Hepatocyte (in vitro differentiated cells): ENCODE results near the gene MYL4. TPM values are rescaled to one million over a fixed set of nuclear protein-coding genes. Genes with fewer than 3 reads are reported as not detected.

ENCODE experiments used
- DNase-seq: peaks from one replicate; pipeline ENCODE4 v3.0.0-alpha.2; 2016; ENCODE audit warnings: low spot score
- H2AFZ ChIP-seq: fragments of 200-600 bp; sonication (generic); 2 replicates; pipeline ENCODE4 v1.6.0; 2016; ENCODE audit warnings: antibody characterized with exemption, mild to moderate bottlenecking
- H3K27ac ChIP-seq: fragments of 200-600 bp; sonication (generic); 2 replicates; pipeline ENCODE4 v1.5.1; 2016; ENCODE audit warnings: mild to moderate bottlenecking
- H3K27me3 ChIP-seq: fragments of 200-600 bp; sonication (generic); 2 replicates; pipeline ENCODE4 v1.6.1; 2016
- H3K36me3 ChIP-seq: fragments of 200-600 bp; sonication (generic); replicated peaks from 2 replicates; pipeline ENCODE4 v1.5.1; 2016; ENCODE audit warnings: low read depth; ENCODE audit not compliant: insufficient read depth
- H3K4me1 ChIP-seq: fragments of 200-600 bp; sonication (generic); 2 replicates; pipeline ENCODE4 v1.5.1; 2016; ENCODE audit warnings: mild to moderate bottlenecking, moderate library complexity; ENCODE audit not compliant: insufficient read depth
- H3K4me2 ChIP-seq: fragments of 200-600 bp; sonication (generic); 2 replicates; pipeline ENCODE4 v1.6.0; 2016
- H3K4me3 ChIP-seq: fragments of 200-600 bp; sonication (generic); 2 replicates; pipeline ENCODE4 v1.5.1; 2016; ENCODE audit warnings: mild to moderate bottlenecking
- H3K79me2 ChIP-seq: fragments of 200-600 bp; sonication (generic); 2 replicates; pipeline ENCODE4 v1.6.0; 2017; ENCODE audit warnings: mild to moderate bottlenecking
- H3K9me2 ChIP-seq: fragments of 200-600 bp; sonication (generic); replicated peaks from 2 replicates; pipeline ENCODE4 v1.6.0; 2017; ENCODE audit warnings: mild to moderate bottlenecking; ENCODE audit not compliant: insufficient read depth
- H3K9me3 ChIP-seq: fragments of 200-600 bp; sonication (generic); 2 replicates; pipeline ENCODE4 v1.5.1; 2016; ENCODE audit warnings: low read depth, mild to moderate bottlenecking
- H4K20me1 ChIP-seq: fragments of 200-600 bp; sonication (generic); 2 replicates; pipeline ENCODE4 v1.6.0; 2016; ENCODE audit warnings: mild to moderate bottlenecking; ENCODE audit not compliant: insufficient read depth, poor library complexity, severe bottlenecking
- CTCF ChIP-seq: fragments of 200-600 bp; sonication (generic); IDR thresholded peaks from 2 replicates; pipeline ENCODE4 v1.5.1; 2016; ENCODE audit warnings: antibody characterized with exemption, mild to moderate bottlenecking; ENCODE audit not compliant: poor library complexity
- EZH2 ChIP-seq: fragments of 200-600 bp; sonication (generic); IDR thresholded peaks from 2 replicates; pipeline ENCODE4 v1.6.1; 2016; ENCODE audit warnings: antibody characterized with exemption, mild to moderate bottlenecking, borderline replicate concordance
- EZH2phosphoT487 ChIP-seq: fragments of 200-600 bp; sonication (generic); IDR thresholded peaks from one replicate; pipeline ENCODE4 v1.6.1; 2018; ENCODE audit warnings: antibody characterized with exemption, mild to moderate bottlenecking, low read depth, moderate library complexity; ENCODE audit not compliant: unreplicated experiment, severe bottlenecking
- WGBS: methylation state at CpG from one replicate; pipeline ENCODE4 v1.1.6; 2016; ENCODE audit warnings: low lambda C conversion rate; ENCODE audit errors: missing lambda C conversion rate; 5-methylcytosine and 5-hydroxymethylcytosine counted together
- polyA plus RNA-seq: library from polyadenylated mRNA; unstranded; fragments of >200 nt; fragmentation: Nextera tagmentation; extraction: Ambion mirVana; gene quantifications from 2 replicates; pipeline ENCODE4 v1.2.1, GENCODE V29; 2016
- total RNA-seq: library from RNA; depleted of rRNA; stranded (reverse); fragments of >200 nt; gene quantifications from 2 replicates; pipeline ENCODE4 v1.2.3, GENCODE V29; 2014

Gene MYL4
- total and polyA plus RNA-seq, 2 experiments from 2014 or later, result 10.2 to 28.6 TPM

GRCh38 chr17:47257651-47258339 is 48.6 kb downstream of the MYL4 start:
- no peak for DNase-seq
- Histone ChIP-seq H4K20me1 (no peaks in the 10 kb centered on the region), H3K4me3 (no peak overlapping the region), H3K9me3 (no peaks in the 10 kb centered on the region), H3K79me2 (no peaks in the 10 kb centered on the region), H3K9me2 (no peaks in the 10 kb centered on the region), H3K27ac (no peak overlapping the region), H3K4me2 (no peak overlapping the region), H3K36me3 (no peaks in the 10 kb centered on the region), H3K4me1 (peaks cover 5% of the 10 kb centered on the region), H2AFZ (no peak overlapping the region), H3K27me3 (peaks cover 37% of the 10 kb centered on the region)
- TF ChIP-seq EZH2phosphoT487 (no peak), CTCF (no peak), EZH2 (no peak)
- WGBS, result 59% methylated on average over 9 of the region's 9 CpGs

DNA sequence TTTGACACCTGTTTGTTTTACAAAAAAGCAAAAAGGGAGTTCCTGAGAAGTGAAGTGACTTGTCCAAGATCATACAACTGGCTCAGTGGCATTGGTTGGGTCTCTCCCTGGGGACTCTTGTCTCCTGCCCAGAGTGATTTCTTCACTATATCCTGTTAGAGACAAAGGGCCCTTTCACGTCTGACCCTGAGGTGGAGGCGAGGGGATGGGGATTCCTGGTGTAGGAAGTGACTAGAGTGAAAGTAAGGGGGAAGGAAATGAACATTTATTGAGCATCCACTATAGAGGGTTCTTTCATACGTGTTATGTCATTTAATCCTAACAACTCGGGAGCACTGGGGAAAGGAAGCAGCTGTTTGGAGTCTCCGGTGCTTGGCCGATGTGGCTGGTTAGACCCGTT is 53.4 kb downstream of the MYL4 start:
- Histone ChIP-seq H2AFZ (no peak overlapping the region), H3K27me3 (peaks cover 5% of the 10 kb centered on the region), H4K20me1 (no peaks in the 10 kb centered on the region), H3K9me3 (no peaks in the 10 kb centered on the region), H3K4me1 (peaks cover 8% of the 10 kb centered on the region), H3K4me2 (no peak overlapping the region), H3K36me3 (no peaks in the 10 kb centered on the region), H3K4me3 (no peak overlapping the region), H3K79me2 (no peaks in the 10 kb centered on the region), H3K9me2 (no peaks in the 10 kb centered on the region), H3K27ac (no peak overlapping the region)
- TF ChIP-seq CTCF (no peak), EZH2phosphoT487 (no peak), EZH2 (no peak)
- DNase-seq, result no peak
- 94% methylated on average over 7 of the region's 7 CpGs for WGBS

GRCh38 chr17:47264166-47264565 is 55.0 kb downstream of the MYL4 start:
- H3K4me2 ChIP-seq, result no peak overlapping the region
- 93% methylated on average over 2 of the region's 2 CpGs for WGBS
- H4K20me1 ChIP-seq, result no peaks in the 10 kb centered on the region
- H3K79me2 ChIP-seq, result no peaks in the 10 kb centered on the region
- H3K9me3 ChIP-seq, result no peaks in the 10 kb centered on the region
- H3K4me3 ChIP-seq, result no peak overlapping the region
- no peak overlapping the region for H3K27ac ChIP-seq
- H3K36me3 ChIP-seq, result no peaks in the 10 kb centered on the region
- H3K4me1 ChIP-seq, result peaks cover 8% of the 10 kb centered on the region
- TF ChIP-seq CTCF (no peak), EZH2 (no peak), EZH2phosphoT487 (no peak)
- no peak overlapping the region for H2AFZ ChIP-seq
- DNase-seq, result no peak
- no peaks in the 10 kb centered on the region for H3K27me3 ChIP-seq
- no peaks in the 10 kb centered on the region for H3K9me2 ChIP-seq
